CD4-positive, alpha-beta T cell (primary cell): ENCODE measurements around the gene XPO5. TPM values are rescaled to one million over a fixed set of nuclear protein-coding genes. Genes with fewer than 3 reads are reported as not detected.

Experiments
- ATAC-seq: fragments of 200-7000 bp; cut with Tn5 transposase; one replicate; pipeline ENCODE4 v1.10.0; 2022; ENCODE audit warnings: mild to moderate bottlenecking; ENCODE audit not compliant: poor library complexity
- CTCF ChIA-PET: fragments of 350-600 bp; sonication (Branson Sonifier 250); formaldehyde crosslinking; loops from one replicate; lab custom pipeline; 2021; ENCODE audit warnings: antibody characterized with exemption, inconsistent platforms; lab: Charles Lee
- POLR2A ChIA-PET: fragments of 350-600 bp; sonication (Branson Sonifier 250); formaldehyde crosslinking; loops from one replicate; lab custom pipeline; 2021; ENCODE audit warnings: antibody characterized with exemption, inconsistent platforms; lab: Charles Lee
- DNase-seq, 14 experiments: peaks; one replicate each; pipeline ENCODE4 v3.0.0-alpha.2; 2013 to 2020; ENCODE audit warnings: mixed read lengths in 2 of 14
- H3K27ac ChIP-seq, 2 donors: one replicate each; pipeline versions ENCODE4 v1.5.1 to v1.7.0; 2013; ENCODE audit warnings: low read length in 2 of 2, low read depth in 1 of 2, mild to moderate bottlenecking in 1 of 2
- H3K27me3 ChIP-seq, 2 experiments: 1 replicate in 1 of 2; 2 replicates in 1 of 2; pipeline versions ENCODE4 v1.6.1 to v1.7.0; 2013; ENCODE audit warnings: low read length in 2 of 2, control low read depth in 1 of 2, mild to moderate bottlenecking in 1 of 2, moderate library complexity in 1 of 2; ENCODE audit not compliant: insufficient read depth in 2 of 2, control insufficient read depth in 1 of 2
- H3K36me3 ChIP-seq: one replicate; pipeline ENCODE4 v1.6.1; 2013; ENCODE audit warnings: low read length, control low read depth; ENCODE audit not compliant: insufficient read depth
- H3K4me1 ChIP-seq: one replicate; pipeline ENCODE4 v1.6.1; 2013; ENCODE audit warnings: low read length, control low read depth; ENCODE audit not compliant: insufficient read depth
- H3K4me3 ChIP-seq: one replicate; pipeline ENCODE4 v1.5.1; 2013; ENCODE audit warnings: mild to moderate bottlenecking, low read length, moderate library complexity
- H3K9me3 ChIP-seq, 2 experiments: 1 replicate in 1 of 2; 2 replicates in 1 of 2; pipeline versions ENCODE4 v1.6.1 to v1.7.0; 2013; ENCODE audit warnings: low read length in 2 of 2, mild to moderate bottlenecking in 2 of 2, control low read depth in 1 of 2, moderate library complexity in 1 of 2; ENCODE audit not compliant: control insufficient read depth in 1 of 2, insufficient read depth in 1 of 2
- H3K27ac Mint-ChIP-seq: one replicate; pipeline ENCODE4 v1.8.0; 2020; ENCODE audit warnings: mixed read lengths
- H3K27me3 Mint-ChIP-seq: one replicate; pipeline ENCODE4 v1.8.0; 2021; ENCODE audit warnings: mixed read lengths
- H3K36me3 Mint-ChIP-seq: one replicate; pipeline ENCODE4 v1.8.0; 2021; ENCODE audit warnings: low read depth, mixed read lengths
- H3K4me1 Mint-ChIP-seq: one replicate; pipeline ENCODE4 v1.8.0; 2021; ENCODE audit warnings: low read depth, mixed read lengths
- H3K4me3 Mint-ChIP-seq: one replicate; pipeline ENCODE4 v1.8.0; 2020; ENCODE audit warnings: mild to moderate bottlenecking, mixed read lengths
- H3K9me3 Mint-ChIP-seq: one replicate; pipeline ENCODE4 v1.8.0; 2020; ENCODE audit warnings: mixed read lengths
- CTCF ChIP-seq: fragments of 200-600 bp; IDR thresholded peaks from one replicate; pipeline ENCODE4 v1.8.0; 2022; ENCODE audit warnings: antibody characterized with exemption, mild to moderate bottlenecking
- intact Hi-C, 2 experiments: fragments of 100-400 bp; cut with DNase I in 1 of 2; cut with micrococcal nuclease in 1 of 2; formaldehyde crosslinking; loops; one replicate each; pipeline versions ENCODE4 v1.15.1 to v1.9.0; 2023 to 2025; cut with DNase I, micrococcal nuclease
- polyA plus RNA-seq, 2 donors: library from polyadenylated mRNA; unstranded; fragments of 120-200 nt; gene quantifications; one replicate each; pipeline ENCODE4 v1.2.1, GENCODE V29; 2013
- total RNA-seq, 174 experiments: library from RNA in 2 of 174; stranded (reverse) in 2 of 174; gene quantifications; one replicate each; pipeline ENCODE4 v1.2.3 and lab custom pipeline; 2021 to 2026

The XPO5 gene
- total RNA-seq (10 to 100 TPM; 26.8 to 31.2 TPM), total RNA-seq (lab: John Stamatoyannopoulos, UW) (35.4 to 281 (median 79.2) reads per million in 172 experiments)
- 18.6 TPM for polyA plus RNA-seq (2013, experiment 1 of 2)
- polyA plus RNA-seq (2013, experiment 2 of 2): 22.3 TPM

- Mint-ChIP-seq H3K27me3 (no peaks in the 10 kb centered on the region), H3K4me3 (peak within 1 kb of the TSS; percentile 92), H3K9me3 (no peaks in the 10 kb centered on the region), H3K27ac (peak within 1 kb of the TSS; percentile 90), H3K36me3 (peaks cover 50% of the 10 kb centered on the region), H3K4me1 (peaks cover 31% of the 10 kb centered on the region)
- H3K36me3 ChIP-seq: peaks cover 20% of the 10 kb centered on the region
- peak within 1 kb of the TSS; percentile 58 to 75 for H3K27ac ChIP-seq
- peaks cover 25% of the 10 kb centered on the region for H3K4me1 ChIP-seq
- H3K27me3 ChIP-seq: no peaks in the 10 kb centered on the region
- H3K9me3 ChIP-seq: no peaks in the 10 kb centered on the region
- H3K4me3 ChIP-seq: peak within 1 kb of the TSS; percentile 100
- peak; percentile 95 for ATAC-seq
- no peak for TF ChIP-seq CTCF
- ChIA-PET CTCF (interaction anchor here (0.8 kb wide), 1 partner anchor 8 kb away, joined by 3 read pairs; no protein-coding TSS in a partner anchor), POLR2A (interaction anchor here (0.8 to 1.6 kb wide), 4 partner anchors 9 to 696 kb away, joined by 3 to 8 read pairs (median 6); partner anchors contain the start of genes GTPBP2, MAD2L1BP and RPL7L1)
- peak; percentile 75 to 97 (median 89) for DNase-seq
- intact Hi-C loops: loop anchor here in 1 of 2 experiments (1.0 to 10.0 kb wide), 4 partner anchors 53 to 689 kb away; partner anchors contain the start of genes ABCC10, GTPBP2, NFKBIE and POLR1C
Observed at GRCh38 chr6:43575772-43576551, at the start of gene XPO5, which contains the start of gene POLH. Gene XPO5 (minus strand): TSS chr6:43576038. CDS start chr6:43575864, 174 bp downstream. Gene POLH (plus strand): TSS chr6:43576185. CDS start chr6:43582320, 6,135 bp downstream.

DNA sequence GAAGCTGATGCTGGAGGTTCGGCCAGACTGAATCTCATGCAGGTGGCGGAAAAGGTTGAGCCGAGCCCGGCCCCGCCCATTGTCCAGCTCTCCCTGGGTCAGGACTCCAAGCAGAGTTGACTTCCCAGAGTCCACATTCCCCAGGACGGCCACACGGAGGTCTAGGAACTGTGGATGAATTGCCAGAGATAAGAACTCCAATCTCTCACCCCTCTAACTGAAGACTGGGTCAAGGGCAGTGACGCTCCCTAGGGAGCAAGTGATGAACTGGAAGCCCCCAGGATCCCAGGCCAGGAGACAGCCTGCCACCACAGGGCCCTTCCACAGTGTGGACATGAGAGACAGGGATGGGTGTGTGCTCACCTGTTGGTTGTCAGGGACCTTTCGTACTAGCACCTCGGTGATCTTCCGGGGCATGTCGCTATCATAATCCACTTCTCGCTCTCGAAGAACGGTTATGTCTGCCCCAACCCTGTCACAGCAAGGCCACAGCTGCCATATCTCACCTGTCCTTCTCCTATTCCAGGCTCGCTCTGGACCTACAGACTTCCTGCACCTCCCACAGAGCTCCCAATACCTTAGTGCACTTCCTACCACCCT is 49.7 kb upstream of the XPO5 start:
- H3K4me3 ChIP-seq: no peak overlapping the region
- POLR2A ChIA-PET: no interaction called here
- H3K36me3 Mint-ChIP-seq: peaks cover 70% of the 10 kb centered on the region
- H3K9me3 Mint-ChIP-seq: no peaks in the 10 kb centered on the region
- peaks cover 38% of the 10 kb centered on the region for H3K4me1 Mint-ChIP-seq
- peak overlapping the region; percentile 2 for H3K4me3 Mint-ChIP-seq
- no peak overlapping the region for H3K27ac Mint-ChIP-seq
- no peak overlapping the region for H3K27ac ChIP-seq
- no peak for TF ChIP-seq CTCF
- no peaks in the 10 kb centered on the region for H3K27me3 ChIP-seq
- DNase-seq: peak in 1 of 14 experiments; percentile 20
- H3K9me3 ChIP-seq: no peaks in the 10 kb centered on the region
- no peaks in the 10 kb centered on the region for H3K27me3 Mint-ChIP-seq
- H3K36me3 ChIP-seq: peaks cover 55% of the 10 kb centered on the region
- intact Hi-C loops: loop anchor here in 1 of 2 experiments (5.0 kb wide), 6 partner anchors 108 to 1888 kb away; partner anchors contain the start of genes ABCC10, CUL7, POLR1C and TFEB
- CTCF ChIA-PET: no interaction called here
- H3K4me1 ChIP-seq: peaks cover 40% of the 10 kb centered on the region
- no peak for ATAC-seq

DNA sequence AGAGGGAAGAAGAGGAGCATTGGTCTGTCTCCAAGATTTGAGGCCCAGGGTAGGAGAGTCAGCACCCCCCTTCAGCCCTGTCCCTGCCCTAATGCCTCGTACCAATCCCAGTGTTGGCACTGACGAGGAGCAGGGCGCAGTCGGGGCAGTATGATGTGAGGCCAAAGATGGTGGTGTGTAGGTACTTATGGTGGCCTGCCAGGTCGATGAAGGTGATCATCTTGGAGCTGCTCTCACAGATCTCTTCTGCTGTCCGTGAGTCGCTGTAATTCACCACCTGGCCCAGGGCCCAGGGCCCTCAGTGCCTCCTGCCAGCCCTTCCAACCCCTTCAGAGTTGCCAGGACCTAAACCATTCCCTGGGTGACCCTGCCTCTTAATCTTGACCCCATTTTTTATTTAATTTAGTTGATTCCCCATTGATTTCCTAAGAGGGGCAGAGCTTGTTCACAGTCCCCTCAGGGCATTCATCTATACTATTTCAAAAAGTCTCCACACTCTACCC is 49.0 kb upstream of the XPO5 start:
- no peak for DNase-seq
- no peaks in the 10 kb centered on the region for H3K9me3 Mint-ChIP-seq
- Histone ChIP-seq H3K9me3 (no peaks in the 10 kb centered on the region), H3K4me3 (no peak overlapping the region), H3K27ac (no peak overlapping the region), H3K36me3 (peaks cover 56% of the 10 kb centered on the region), H3K4me1 (peaks cover 33% of the 10 kb centered on the region), H3K27me3 (no peaks in the 10 kb centered on the region)
- no peak for TF ChIP-seq CTCF
- POLR2A ChIA-PET: no interaction called here
- no peak overlapping the region for H3K4me3 Mint-ChIP-seq
- peaks cover 33% of the 10 kb centered on the region for H3K4me1 Mint-ChIP-seq
- H3K27me3 Mint-ChIP-seq: no peaks in the 10 kb centered on the region
- CTCF ChIA-PET: no interaction called here
- intact Hi-C loops: loop anchor here in 1 of 2 experiments (5.0 kb wide), 6 partner anchors 108 to 1888 kb away; partner anchors contain the start of genes ABCC10, CUL7, POLR1C and TFEB
- ATAC-seq: no peak
- H3K36me3 Mint-ChIP-seq: peaks cover 76% of the 10 kb centered on the region
- no peak overlapping the region for H3K27ac Mint-ChIP-seq
